Liver (tissue), 9 donors: ENCODE measurements around the gene GSTM3. TPM values are rescaled to one million over a fixed set of nuclear protein-coding genes. Genes with fewer than 3 reads are reported as not detected.

Source experiments
- DNase-seq: peaks from one replicate; pipeline ENCODE4 v3.0.0-alpha.2; 2017; ENCODE audit warnings: low spot score
- H3K27ac ChIP-seq, 2 donors: one replicate each; pipeline ENCODE4 v1.7.0; 2013; ENCODE audit warnings: inconsistent platforms in 2 of 2, low read length in 2 of 2, control low read depth in 1 of 2, low read depth in 1 of 2, mild to moderate bottlenecking in 1 of 2
- H3K27me3 ChIP-seq, 4 donors: one replicate each; pipeline versions ENCODE4 v1.6.1 to v1.7.0; 2013; ENCODE audit warnings: low read length in 3 of 4, inconsistent platforms in 1 of 4, mild to moderate bottlenecking in 1 of 4, moderate library complexity in 1 of 4; ENCODE audit not compliant: control insufficient read depth in 4 of 4, insufficient read depth in 4 of 4
- H3K36me3 ChIP-seq, 4 donors: one replicate each; pipeline versions ENCODE4 v1.6.1 to v1.7.0; 2013; ENCODE audit warnings: low read length in 3 of 4, mild to moderate bottlenecking in 3 of 4, low read depth in 1 of 4, moderate library complexity in 1 of 4; ENCODE audit not compliant: control insufficient read depth in 4 of 4, insufficient read depth in 3 of 4
- H3K4me1 ChIP-seq, 4 donors: one replicate each; pipeline versions ENCODE4 v1.6.1 to v1.7.0; 2013; ENCODE audit warnings: low read length in 3 of 4, mild to moderate bottlenecking in 3 of 4, moderate library complexity in 1 of 4; ENCODE audit not compliant: control insufficient read depth in 4 of 4, insufficient read depth in 4 of 4
- H3K4me3 ChIP-seq, 3 donors: one replicate each; pipeline versions ENCODE4 v1.6.1 to v1.7.0; 2013; ENCODE audit warnings: low read length in 3 of 3, control low read depth in 1 of 3, low read depth in 1 of 3, mild to moderate bottlenecking in 1 of 3
- H3K9ac ChIP-seq, 2 donors: one replicate each; pipeline ENCODE4 v1.7.0; 2013; ENCODE audit warnings: low read length in 2 of 2, mild to moderate bottlenecking in 2 of 2, moderate library complexity in 2 of 2, control low read depth in 1 of 2, low read depth in 1 of 2
- H3K9me3 ChIP-seq, 4 donors: one replicate each; pipeline versions ENCODE4 v1.6.1 to v1.7.0; 2013; ENCODE audit warnings: low read length in 3 of 4; ENCODE audit not compliant: control insufficient read depth in 4 of 4
- ATF3 ChIP-seq: IDR thresholded peaks from 2 replicates; pipeline ENCODE4 v1.6.1; 2016; ENCODE audit warnings: antibody characterized with exemption
- CTCF ChIP-seq: fragments of 150-350 bp; IDR thresholded peaks from 2 replicates; pipeline ENCODE4 v1.5.1; 2017; ENCODE audit warnings: improper control_type of control experiment, low read depth, low read length; ENCODE audit not compliant: missing input control
- EGR1 ChIP-seq, 2 donors: IDR thresholded peaks; 2 replicates each; pipeline ENCODE4 v1.6.1; 2016 to 2018; ENCODE audit warnings: antibody characterized with exemption in 2 of 2, low read depth in 2 of 2
- FOXA1 ChIP-seq: IDR thresholded peaks from 2 replicates; pipeline ENCODE4 v1.6.1; 2016; ENCODE audit warnings: antibody characterized with exemption
- FOXA2 ChIP-seq: IDR thresholded peaks from 2 replicates; pipeline ENCODE4 v1.6.1; 2016; ENCODE audit warnings: antibody characterized with exemption
- GABPA ChIP-seq, 2 donors: IDR thresholded peaks in 1 of 2; conservative IDR thresholded peaks in 1 of 2; 2 replicates each; pipeline ENCODE4 v1.6.1; 2016; ENCODE audit warnings: antibody characterized with exemption in 2 of 2, mild to moderate bottlenecking in 1 of 2, moderate library complexity in 1 of 2
- HNF4G ChIP-seq: IDR thresholded peaks from 2 replicates; pipeline ENCODE4 v1.6.1; 2016; ENCODE audit warnings: antibody characterized with exemption
- MAX ChIP-seq: IDR thresholded peaks from 2 replicates; pipeline ENCODE4 v1.6.1; 2016; ENCODE audit warnings: antibody characterized with exemption
- NR2F2 ChIP-seq: IDR thresholded peaks from 2 replicates; pipeline ENCODE4 v1.6.1; 2016; ENCODE audit warnings: antibody characterized with exemption
- REST ChIP-seq: IDR thresholded peaks from 2 replicates; pipeline ENCODE4 v1.6.1; 2016; ENCODE audit warnings: antibody characterized with exemption, mild to moderate bottlenecking
- RXRA ChIP-seq, 2 donors: IDR thresholded peaks; 2 replicates each; pipeline ENCODE4 v1.6.1; 2017 to 2018; ENCODE audit warnings: antibody characterized with exemption in 2 of 2, mild to moderate bottlenecking in 1 of 2
- SP1 ChIP-seq: IDR thresholded peaks from 2 replicates; pipeline ENCODE4 v1.6.1; 2018; ENCODE audit warnings: antibody characterized with exemption, mild to moderate bottlenecking
- TAF1 ChIP-seq: conservative IDR thresholded peaks from 2 replicates; pipeline ENCODE4 v1.6.1; 2016; ENCODE audit warnings: antibody characterized with exemption, mild to moderate bottlenecking
- YY1 ChIP-seq: IDR thresholded peaks from 2 replicates; pipeline ENCODE4 v1.6.1; 2016; ENCODE audit warnings: antibody characterized with exemption, mild to moderate bottlenecking
- ZBTB33 ChIP-seq: IDR thresholded peaks from 2 replicates; pipeline ENCODE4 v1.6.1; 2016; ENCODE audit warnings: antibody characterized with exemption
- WGBS: extraction: QIAGEN DNeasy Blood & Tissue Kit; methylation state at CpG from one replicate; pipeline ENCODE4 v1.1.7; 2013; 5-methylcytosine and 5-hydroxymethylcytosine counted together
- polyA plus RNA-seq, 2 donors: library from polyadenylated mRNA; stranded (reverse) in 1 of 2; unstranded in 1 of 2; fragments of 200-250 nt in 1 of 2; fragments of >200 nt in 1 of 2; fragmentation: Nextera tagmentation in 1 of 2; extraction: Ambion mirVana in 1 of 2; gene quantifications; one replicate each; pipeline versions ENCODE4 v1.2.1 to v1.2.3, GENCODE V29; 2013 to 2015
- total RNA-seq, 2 donors: library from RNA; depleted of rRNA; stranded (reverse); fragments of >200 nt; gene quantifications; one replicate each; pipeline ENCODE4 v1.2.3, GENCODE V29; 2014
- donor health status: healthy.
- donor health status: healthy.
- donor health status: healthy.
- donor health status: healthy.
- donor health status: healthy.

Gene GSTM3
- total and polyA plus RNA-seq, 4 donors: 6.9 to 51.5 (median 34.9) TPM

GRCh38 chr1:109750241-109750882 lies 9.5 kb upstream of the GSTM3 start:
- no peak overlapping the region for H3K4me3 ChIP-seq
- no peak overlapping the region for H3K9ac ChIP-seq
- TF ChIP-seq REST (no peak), CTCF (no peak), ZBTB33 (no peak), YY1 (no peak), MAX (no peak), TAF1 (no peak), ATF3 (no peak), SP1 (no peak), RXRA (IDR thresholded peaks at IDR 0.05) (no peak), NR2F2 (no peak), FOXA2 (no peak), EGR1 (IDR thresholded peaks at IDR 0.05; ENCODE audit: low read depth in 2 of 2) (no peak), HNF4G (no peak), GABPA (IDR thresholded peaks at IDR 0.05 in 1 of 2, conservative IDR thresholded peaks at IDR 0.05 in 1 of 2) (no peak), FOXA1 (no peak)
- no peak for DNase-seq
- H3K27me3 ChIP-seq: no peaks in the 10 kb centered on the region
- no peak overlapping the region for H3K27ac ChIP-seq
- no peaks in the 10 kb centered on the region for H3K4me1 ChIP-seq
- no peaks in the 10 kb centered on the region for H3K9me3 ChIP-seq
- 96% methylated on average over 11 of the region's 11 CpGs for WGBS
- H3K36me3 ChIP-seq: no peaks in the 10 kb centered on the region

- H3K4me1 ChIP-seq: no peaks in the 10 kb centered on the region
- H3K4me3 ChIP-seq: no peak overlapping the region
- H3K36me3 ChIP-seq: no peaks in the 10 kb centered on the region
- H3K27ac ChIP-seq: no peak overlapping the region
- H3K27me3 ChIP-seq: no peaks in the 10 kb centered on the region
- no peak for DNase-seq
- H3K9ac ChIP-seq: no peak overlapping the region
- H3K9me3 ChIP-seq: no peaks in the 10 kb centered on the region
- TF ChIP-seq NR2F2 (no peak), YY1 (no peak), SP1 (no peak), CTCF (no peak), ZBTB33 (no peak), GABPA (IDR thresholded peaks at IDR 0.05 in 1 of 2, conservative IDR thresholded peaks at IDR 0.05 in 1 of 2) (no peak), RXRA (IDR thresholded peaks at IDR 0.05) (no peak), TAF1 (no peak), MAX (no peak), FOXA2 (no peak)
Observed at GRCh38 chr1:109749221-109749620, 8.4 kb upstream of the GSTM3 start.
